Smooth muscle cell (in vitro differentiated cells): ENCODE results near the gene S100A4. TPM values are rescaled to one million over a fixed set of nuclear protein-coding genes. Genes with fewer than 3 reads are reported as not detected.

Experiments used
- DNase-seq: peaks from one replicate; lab custom pipeline; 2025; ENCODE audit not compliant: unreplicated experiment; lab: John Stamatoyannopoulos, UW
- H2AFZ ChIP-seq: fragments of 200-600 bp; sonication (generic); 2 replicates; pipeline ENCODE4 v1.6.0; 2016; ENCODE audit warnings: antibody characterized with exemption, low read depth, mild to moderate bottlenecking
- H3F3A ChIP-seq: fragments of 200-600 bp; sonication (generic); 2 replicates; pipeline ENCODE4 v1.6.0; 2017; ENCODE audit warnings: antibody characterized with exemption, low read depth
- H3K27ac ChIP-seq: fragments of 200-600 bp; sonication (generic); 2 replicates; pipeline ENCODE4 v1.5.1; 2016; ENCODE audit warnings: low read depth, mild to moderate bottlenecking
- H3K27me3 ChIP-seq: fragments of 200-600 bp; sonication (generic); 2 replicates; pipeline ENCODE4 v1.6.1; 2016; ENCODE audit warnings: low read depth, mild to moderate bottlenecking
- H3K36me3 ChIP-seq: fragments of 200-600 bp; sonication (generic); 2 replicates; pipeline ENCODE4 v1.5.1; 2016; ENCODE audit warnings: low read depth
- H3K4me1 ChIP-seq: fragments of 200-600 bp; sonication (generic); 2 replicates; pipeline ENCODE4 v1.5.1; 2016; ENCODE audit warnings: low read depth
- H3K4me2 ChIP-seq: fragments of 200-600 bp; sonication (generic); 2 replicates; pipeline ENCODE4 v1.6.0; 2016; ENCODE audit warnings: mild to moderate bottlenecking
- H3K4me3 ChIP-seq: fragments of 200-600 bp; sonication (generic); 2 replicates; pipeline ENCODE4 v1.5.1; 2016; ENCODE audit warnings: mild to moderate bottlenecking
- H3K79me2 ChIP-seq: fragments of 200-600 bp; sonication (generic); 2 replicates; pipeline ENCODE4 v1.6.0; 2016; ENCODE audit warnings: low read depth, mild to moderate bottlenecking
- H3K9ac ChIP-seq: fragments of 200-600 bp; sonication (generic); 2 replicates; pipeline ENCODE4 v1.6.0; 2016; ENCODE audit warnings: low read depth
- H3K9me3 ChIP-seq: fragments of 200-600 bp; sonication (generic); replicated peaks from 2 replicates; pipeline ENCODE4 v1.5.1; 2016; ENCODE audit warnings: low read depth
- H4K20me1 ChIP-seq: fragments of 200-600 bp; sonication (generic); 2 replicates; pipeline ENCODE4 v1.6.0; 2016; ENCODE audit warnings: low read depth
- WGBS: methylation state at CpG from one replicate; pipeline ENCODE4 v1.1.7; 2016; ENCODE audit warnings: low lambda C conversion rate; 5-methylcytosine and 5-hydroxymethylcytosine counted together
- polyA plus RNA-seq: library from polyadenylated mRNA; unstranded; fragments of >200 nt; fragmentation: Nextera tagmentation; extraction: Ambion mirVana; gene quantifications from 2 replicates; pipeline ENCODE4 v1.2.1, GENCODE V29; 2016
- total RNA-seq: library from RNA; depleted of rRNA; stranded (reverse); fragments of >200 nt; gene quantifications from 2 replicates; pipeline ENCODE4 v1.2.3, GENCODE V29; 2014
- TF ChIP-seq, protein P1 (sequence below): fragments of 200-600 bp; sonication (generic); IDR thresholded peaks from 2 replicates; pipeline ENCODE4 v1.5.1; 2017; ENCODE audit warnings: borderline replicate concordance, mild to moderate bottlenecking, antibody characterized with exemption; ENCODE audit not compliant: insufficient read depth, poor library complexity, severe bottlenecking

S100A4 gene
- total and polyA plus RNA-seq, 2 experiments from 2014 or later: 1,222 to 1,802 TPM

DNA sequence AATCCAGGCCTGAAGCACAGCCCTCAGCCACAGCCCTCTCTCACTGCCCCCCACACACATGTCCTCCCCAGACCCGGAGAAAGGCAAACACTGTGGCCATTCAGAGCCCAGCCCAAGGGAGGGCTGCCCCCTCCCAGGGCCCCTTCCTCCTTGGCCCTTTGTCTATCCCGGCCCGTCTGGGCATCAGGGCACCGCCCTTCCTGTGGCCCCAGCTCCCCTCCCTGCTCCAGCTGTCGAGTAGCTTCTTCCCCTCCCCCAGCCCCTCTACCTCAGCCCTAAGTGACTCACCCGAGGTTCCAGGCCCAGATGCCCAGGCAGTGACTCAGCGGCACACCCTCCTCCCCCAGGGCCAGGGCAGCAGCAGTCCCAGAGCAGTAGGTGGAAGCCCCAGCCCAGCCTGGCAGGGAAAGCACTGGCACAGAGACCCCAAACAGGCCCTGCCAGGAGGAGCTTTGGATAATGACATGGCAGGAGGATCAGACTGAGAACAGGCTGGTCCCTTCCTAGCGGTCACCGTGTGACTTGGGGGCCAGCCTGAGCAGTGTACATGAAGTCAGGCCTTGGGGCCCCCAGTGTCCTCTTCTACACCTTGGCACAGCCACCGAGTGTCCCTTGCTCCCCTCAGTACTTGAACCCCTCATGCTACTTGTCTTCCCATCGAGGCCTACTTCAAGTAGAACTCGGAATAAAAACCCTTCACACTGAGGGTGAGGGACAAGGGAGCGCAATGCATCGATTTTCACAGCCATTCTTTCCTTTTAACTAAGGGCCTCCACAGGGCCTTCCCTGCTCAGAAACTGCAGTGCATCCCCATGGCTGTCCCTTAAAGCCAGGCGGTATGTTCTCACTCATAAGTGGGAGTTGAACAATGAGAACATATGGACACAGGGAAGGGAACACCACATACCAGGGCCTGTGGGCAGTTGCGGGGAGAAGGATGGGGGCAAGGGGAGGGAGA, 21.1 kb upstream of the S100A4 start:
- H3K36me3 ChIP-seq: no peaks in the 10 kb centered on the region
- no peaks in the 10 kb centered on the region for H3K9me3 ChIP-seq
- WGBS: 26% methylated on average over 16 of the region's 16 CpGs
- no peak overlapping the region for H2AFZ ChIP-seq
- peaks cover 34% of the 10 kb centered on the region for H3K4me1 ChIP-seq
- H3F3A ChIP-seq: peaks cover 8% of the 10 kb centered on the region
- H3K4me2 ChIP-seq: peak overlapping the region; percentile 75
- peak overlapping the region; percentile 100 for H3K27ac ChIP-seq
- no peaks in the 10 kb centered on the region for H3K27me3 ChIP-seq
- peak overlapping the region; percentile 98 for H3K9ac ChIP-seq
- no peaks in the 10 kb centered on the region for H3K79me2 ChIP-seq
- TF ChIP-seq, protein P1, sequence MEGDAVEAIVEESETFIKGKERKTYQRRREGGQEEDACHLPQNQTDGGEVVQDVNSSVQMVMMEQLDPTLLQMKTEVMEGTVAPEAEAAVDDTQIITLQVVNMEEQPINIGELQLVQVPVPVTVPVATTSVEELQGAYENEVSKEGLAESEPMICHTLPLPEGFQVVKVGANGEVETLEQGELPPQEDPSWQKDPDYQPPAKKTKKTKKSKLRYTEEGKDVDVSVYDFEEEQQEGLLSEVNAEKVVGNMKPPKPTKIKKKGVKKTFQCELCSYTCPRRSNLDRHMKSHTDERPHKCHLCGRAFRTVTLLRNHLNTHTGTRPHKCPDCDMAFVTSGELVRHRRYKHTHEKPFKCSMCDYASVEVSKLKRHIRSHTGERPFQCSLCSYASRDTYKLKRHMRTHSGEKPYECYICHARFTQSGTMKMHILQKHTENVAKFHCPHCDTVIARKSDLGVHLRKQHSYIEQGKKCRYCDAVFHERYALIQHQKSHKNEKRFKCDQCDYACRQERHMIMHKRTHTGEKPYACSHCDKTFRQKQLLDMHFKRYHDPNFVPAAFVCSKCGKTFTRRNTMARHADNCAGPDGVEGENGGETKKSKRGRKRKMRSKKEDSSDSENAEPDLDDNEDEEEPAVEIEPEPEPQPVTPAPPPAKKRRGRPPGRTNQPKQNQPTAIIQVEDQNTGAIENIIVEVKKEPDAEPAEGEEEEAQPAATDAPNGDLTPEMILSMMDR: no peak
- no peaks in the 10 kb centered on the region for H4K20me1 ChIP-seq
- H3K4me3 ChIP-seq: no peak overlapping the region
- peak; percentile 82 for DNase-seq

DNA sequence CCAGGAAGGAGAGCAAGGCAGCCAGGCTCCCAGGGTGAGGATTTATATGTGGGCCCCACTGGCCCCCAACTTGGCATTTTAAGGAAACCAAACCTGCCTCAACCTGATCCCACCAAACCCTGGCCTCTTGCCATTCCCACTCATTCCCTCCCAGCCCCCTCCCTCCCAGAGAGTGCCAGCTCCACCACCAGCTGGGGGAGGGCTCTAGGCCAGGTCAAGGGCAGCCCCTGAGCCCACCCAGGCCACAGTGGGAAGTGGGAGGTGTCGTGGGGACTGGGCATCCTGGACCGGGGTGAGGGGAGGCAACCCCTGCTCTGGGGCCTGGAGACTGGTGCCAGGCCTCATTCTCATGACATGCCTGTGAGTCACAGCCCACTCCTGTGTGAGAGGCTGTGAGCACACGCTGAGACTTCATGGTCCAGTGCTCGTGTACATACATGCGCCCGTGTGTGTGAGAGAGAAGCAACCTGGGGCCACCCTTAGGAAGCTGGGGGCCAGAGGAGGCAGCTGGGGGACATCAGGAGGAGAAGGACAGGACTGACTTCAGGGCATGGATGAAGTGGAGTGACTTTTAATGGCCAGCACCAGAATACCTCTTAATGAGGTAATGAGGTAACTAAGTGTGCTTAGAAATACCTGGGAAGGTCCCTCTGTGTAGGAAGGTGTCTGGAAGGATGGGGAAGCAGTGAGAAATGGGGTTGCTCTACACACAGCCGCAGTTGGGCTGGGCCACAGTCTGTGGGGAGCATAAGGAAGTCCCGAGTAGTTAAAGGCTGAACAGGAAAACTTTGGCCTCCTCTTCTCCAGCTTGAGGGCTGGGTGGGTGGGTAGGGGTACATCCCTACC, 20.1 kb upstream of the S100A4 start, which contains the start of gene S100A2:
Gene S100A2, minus strand, starts transcription at position 316 of the 846 bp plus-strand sequence. CDS start 1,967 bp downstream, outside the sequence.
- Histone ChIP-seq H3K4me2 (peak within 1 kb of the TSS; percentile 75), H4K20me1 (no peaks in the 10 kb centered on the region), H3K36me3 (no peaks in the 10 kb centered on the region), H2AFZ (no peak within 1 kb of the TSS), H3K27ac (peak within 1 kb of the TSS; percentile 100), H3K79me2 (no peaks in the 10 kb centered on the region), H3K4me1 (peaks cover 34% of the 10 kb centered on the region), H3K9me3 (no peaks in the 10 kb centered on the region), H3K27me3 (no peaks in the 10 kb centered on the region), H3F3A (peaks cover 8% of the 10 kb centered on the region), H3K4me3 (no peak within 1 kb of the TSS), H3K9ac (peak within 1 kb of the TSS; percentile 98)
- WGBS: 14% methylated on average over 7 of the region's 8 CpGs
- no peak for DNase-seq
- TF ChIP-seq, protein P1: no peak

DNA sequence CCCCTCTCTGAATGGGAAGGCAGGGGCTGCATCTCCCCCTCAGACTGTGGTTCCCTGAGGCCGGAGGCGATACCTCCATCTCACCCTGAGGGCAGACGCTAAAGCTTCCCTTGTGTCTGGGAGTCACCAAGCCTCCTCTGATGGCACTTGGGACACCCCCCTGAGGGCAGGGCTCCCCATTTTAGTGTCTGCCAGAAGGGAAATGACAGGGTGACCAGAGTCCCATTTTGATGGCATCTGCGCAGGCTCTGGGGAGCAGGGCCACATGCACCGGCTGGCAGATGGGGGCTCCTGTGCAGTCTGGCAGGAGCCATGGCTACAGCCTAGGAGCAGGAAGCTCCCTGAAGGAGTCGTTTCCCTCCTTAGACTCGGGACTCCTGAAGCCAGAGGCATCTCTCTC, 18.4 kb upstream of the S100A4 start:
- no peak overlapping the region for H3K9ac ChIP-seq
- no peak overlapping the region for H3K4me3 ChIP-seq
- TF ChIP-seq, protein P1: no peak
- H2AFZ ChIP-seq: no peak overlapping the region
- WGBS: 93% methylated on average over 7 of the region's 7 CpGs
- H3K4me1 ChIP-seq: peaks cover 34% of the 10 kb centered on the region
- peak overlapping the region; percentile 100 for H3K27ac ChIP-seq
- H3K9me3 ChIP-seq: no peaks in the 10 kb centered on the region
- no peaks in the 10 kb centered on the region for H3K27me3 ChIP-seq
- no peak for DNase-seq
- no peaks in the 10 kb centered on the region for H3K36me3 ChIP-seq
- H3K79me2 ChIP-seq: no peaks in the 10 kb centered on the region
- H3F3A ChIP-seq: peaks cover 8% of the 10 kb centered on the region
- no peak overlapping the region for H3K4me2 ChIP-seq
- H4K20me1 ChIP-seq: no peaks in the 10 kb centered on the region
